Upper lobe of left lung (tissue), 4 donors: ENCODE results near the gene TSGA10.

Source experiments
- EP300 ChIP-seq, 4 donors: sonication (generic); formaldehyde crosslinking; IDR thresholded peaks; one replicate each; pipeline ENCODE4 v1.5.1; 2017; ENCODE audit warnings: antibody characterized with exemption in 4 of 4, control low read depth in 2 of 4
- POLR2A ChIP-seq, 4 donors: fragments of 450-650 bp; IDR thresholded peaks; one replicate each; pipeline ENCODE4 v1.5.1; 2016 to 2017; ENCODE audit warnings: antibody characterized with exemption in 4 of 4, mild to moderate bottlenecking in 2 of 4
- POLR2AphosphoS5 ChIP-seq, 2 donors: sonication (generic); formaldehyde crosslinking; IDR thresholded peaks; one replicate each; pipeline ENCODE4 v1.5.1; 2017; ENCODE audit warnings: antibody characterized with exemption in 2 of 2

DNA sequence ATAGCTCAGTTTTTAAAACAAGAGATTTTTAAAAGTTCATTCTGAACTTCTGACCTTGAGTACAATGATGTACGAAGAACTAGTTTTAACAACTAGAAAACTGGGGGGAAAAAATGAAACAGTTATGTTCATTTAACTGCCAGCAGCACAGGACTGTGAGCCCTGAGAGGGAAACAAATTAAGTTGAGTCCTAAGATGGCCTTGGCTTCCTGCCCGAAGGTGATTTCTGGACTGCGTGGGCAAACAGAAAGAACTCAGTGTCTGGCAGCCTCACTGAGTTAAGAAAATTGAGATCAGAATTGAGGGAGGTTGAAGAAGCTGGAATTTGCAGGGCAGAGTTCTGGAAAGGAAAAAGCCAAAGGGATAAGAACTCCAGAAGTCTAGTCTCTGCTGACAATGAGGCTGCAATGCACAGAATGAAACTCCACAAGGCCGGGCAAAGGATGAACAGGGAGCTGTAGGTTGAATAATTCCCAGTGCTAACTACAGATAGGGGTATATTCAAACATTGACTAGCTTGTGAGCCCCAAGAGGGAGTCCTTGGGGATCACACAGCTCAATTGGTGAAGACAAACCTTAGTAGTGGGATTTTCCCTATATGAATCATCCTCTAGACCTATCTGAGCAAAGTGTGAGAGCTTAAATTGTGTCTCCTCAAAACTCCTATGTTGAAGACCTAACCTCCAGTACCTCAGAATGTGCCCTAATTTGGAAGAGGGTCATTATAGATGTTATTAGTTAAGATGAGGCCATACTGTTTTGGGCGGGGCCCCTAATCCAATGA lies 205.6 kb downstream of the TSGA10 start:
- TF ChIP-seq EP300 (IDR thresholded peaks at IDR 0.05) (no peak), POLR2A (IDR thresholded peaks at IDR 0.05) (no peak), POLR2AphosphoS5 (IDR thresholded peaks at IDR 0.05) (no peak)
